Urothelium cell line (cell line): ENCODE measurements around the gene BCL2L13.
"Not testable (repeated sequence)": the region's sequence is repeated elsewhere in the genome, so short reads cannot be mapped to it uniquely, and the experiment has no call there.

Experiments
- DNase-seq: peaks from one replicate; pipeline ENCODE4 v3.0.0; 2011; ENCODE audit warnings: low spot score, mixed read lengths
- FAIRE-seq: peaks from 2 replicates; lab custom pipeline; 2011; peaks lifted over from hg19 to GRCh38; lab: Jason Lieb, UNC

The BCL2L13 gene

GRCh38 chr22:17634696-17635095, 3.9 kb upstream of the BCL2L13 start:
- FAIRE-seq: no peak

GRCh38 chr22:17636850-17637249, 1.7 kb upstream of the BCL2L13 start:
- not testable (repeated sequence) for FAIRE-seq, DNase-seq

More at GRCh38 chr22:17634696-17635095, 3.9 kb upstream of the BCL2L13 start:
- no peak for DNase-seq

- no peak for DNase-seq
- no peak for FAIRE-seq
Observed at GRCh38 chr22:17637490-17638181, 921 bp upstream of the BCL2L13 start.

GRCh38 chr22:17638182-17638431, 450 bp upstream of the BCL2L13 start:
- no peak for FAIRE-seq
- DNase-seq: peak; percentile 36

- DNase-seq (peak; percentile 17), FAIRE-seq (no peak)
Observed at GRCh38 chr22:17639247-17639741, 737 bp downstream of the BCL2L13 start.

- DNase-seq: no peak
- no peak for FAIRE-seq
Observed at GRCh38 chr22:17641269-17641668, 2.7 kb downstream of the BCL2L13 start.

- not testable (repeated sequence) for DNase-seq, FAIRE-seq
Observed at GRCh38 chr22:17642357-17642756, 3.8 kb downstream of the BCL2L13 start.

- DNase-seq (no peak), FAIRE-seq (no peak)
Observed at GRCh38 chr22:17647452-17647851, 8.9 kb downstream of the BCL2L13 start.

GRCh38 chr22:17647991-17648390, 9.4 kb downstream of the BCL2L13 start:
- DNase-seq (no peak), FAIRE-seq (no peak)

- no peak for DNase-seq
- no peak for FAIRE-seq
Observed at GRCh38 chr22:17648569-17648968, 10.0 kb downstream of the BCL2L13 start.

- no peak for DNase-seq
- no peak for FAIRE-seq
Observed at GRCh38 chr22:17655289-17655688, 16.7 kb downstream of the BCL2L13 start.

- FAIRE-seq: no peak
Observed at GRCh38 chr22:17656870-17657395, 18.4 kb downstream of the BCL2L13 start.

GRCh38 chr22:17664414-17665055, 26.0 kb downstream of the BCL2L13 start:
- no peak for FAIRE-seq

More at GRCh38 chr22:17656870-17657395, 18.4 kb downstream of the BCL2L13 start:
- no peak for DNase-seq

GRCh38 chr22:17665248-17665647, 26.7 kb downstream of the BCL2L13 start:
- FAIRE-seq (no peak), DNase-seq (no peak)

More at GRCh38 chr22:17664414-17665055, 26.0 kb downstream of the BCL2L13 start:
- no peak for DNase-seq

GRCh38 chr22:17665854-17666253, 27.3 kb downstream of the BCL2L13 start:
- FAIRE-seq: no peak
- no peak for DNase-seq

GRCh38 chr22:17671521-17672092, 33.0 kb downstream of the BCL2L13 start:
- DNase-seq, FAIRE-seq: not testable (repeated sequence)

GRCh38 chr22:17672417-17672991, 33.9 kb downstream of the BCL2L13 start:
- DNase-seq (no peak), FAIRE-seq (no peak)

- DNase-seq: no peak
- no peak for FAIRE-seq
Observed at GRCh38 chr22:17674152-17674551, 35.6 kb downstream of the BCL2L13 start.

GRCh38 chr22:17675584-17675983, 37.0 kb downstream of the BCL2L13 start:
- FAIRE-seq: no peak
- DNase-seq: no peak

GRCh38 chr22:17678817-17679385, 40.3 kb downstream of the BCL2L13 start:
- no peak for FAIRE-seq
- no peak for DNase-seq

GRCh38 chr22:17684245-17684644, 45.7 kb downstream of the BCL2L13 start:
- FAIRE-seq (no peak), DNase-seq (no peak)
